ENCODE measurements around the gene TMEFF2.
A peak's percentile ranks its signal among the peaks of the same experiment; 100 is the strongest.

TMEFF2 gene

DNA sequence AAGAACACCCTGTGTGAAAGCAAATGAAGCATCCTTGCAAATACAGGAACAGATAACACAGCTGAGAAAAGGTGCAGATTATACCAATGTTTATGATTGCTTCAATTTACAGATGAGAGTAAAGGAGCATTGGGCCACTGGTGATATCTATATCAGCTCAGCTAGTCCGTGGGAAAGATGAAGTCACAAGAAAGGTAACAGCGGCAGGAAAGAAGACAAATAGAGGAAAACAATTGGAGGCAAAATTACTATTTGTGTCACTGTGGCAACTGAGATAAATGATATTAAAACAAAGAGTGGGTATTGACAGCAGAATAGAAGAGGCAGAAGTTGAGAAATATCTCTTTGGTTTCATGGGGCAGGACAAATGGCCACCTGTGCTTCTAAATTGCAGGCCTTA, 226.6 kb downstream of the TMEFF2 start:
- DNase-seq (ENCODE audit: low read depth in 3 of 3): no peak

DNA sequence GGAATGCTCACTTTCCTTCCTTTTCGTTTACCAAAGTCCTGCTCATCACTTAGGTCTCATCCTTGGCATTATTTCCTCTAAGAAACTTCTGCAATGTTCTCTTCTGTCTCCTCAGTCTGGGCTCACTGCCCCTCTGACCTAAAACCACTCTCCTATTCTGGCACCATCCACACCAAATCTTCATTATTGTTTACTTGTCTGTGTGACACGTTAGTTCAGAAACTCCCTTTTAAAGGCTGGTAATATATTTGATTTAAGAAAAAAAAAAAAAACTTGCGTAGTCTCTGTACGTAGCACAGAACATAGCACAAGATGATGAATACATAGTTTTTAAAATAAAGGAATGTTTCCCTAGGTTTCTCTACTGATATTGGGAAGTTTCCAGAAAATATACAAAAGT, 229.0 kb downstream of the TMEFF2 start:
- DNase-seq (ENCODE audit: low read depth in 3 of 3): no peak

DNA sequence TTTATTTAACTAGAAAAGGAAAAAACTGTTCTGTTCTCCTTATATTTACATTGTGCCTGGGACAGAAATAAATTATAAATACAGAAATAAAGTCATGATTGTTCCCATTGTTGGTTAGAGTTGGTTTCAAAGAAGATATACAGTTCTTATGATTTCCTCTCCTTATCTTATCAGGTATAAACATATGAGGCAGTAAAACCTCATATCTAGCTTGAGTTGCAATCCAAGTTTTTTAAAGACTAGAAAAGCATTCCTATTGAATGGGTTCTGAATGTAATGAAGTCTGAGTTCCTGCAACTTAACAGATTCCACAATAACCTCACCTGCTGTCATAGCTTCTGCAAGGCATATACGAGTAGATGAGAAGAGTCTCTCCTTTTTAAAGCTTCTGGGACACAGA, 233.2 kb downstream of the TMEFF2 start:
- no peak for DNase-seq (ENCODE audit: low read depth in 3 of 3)

DNA sequence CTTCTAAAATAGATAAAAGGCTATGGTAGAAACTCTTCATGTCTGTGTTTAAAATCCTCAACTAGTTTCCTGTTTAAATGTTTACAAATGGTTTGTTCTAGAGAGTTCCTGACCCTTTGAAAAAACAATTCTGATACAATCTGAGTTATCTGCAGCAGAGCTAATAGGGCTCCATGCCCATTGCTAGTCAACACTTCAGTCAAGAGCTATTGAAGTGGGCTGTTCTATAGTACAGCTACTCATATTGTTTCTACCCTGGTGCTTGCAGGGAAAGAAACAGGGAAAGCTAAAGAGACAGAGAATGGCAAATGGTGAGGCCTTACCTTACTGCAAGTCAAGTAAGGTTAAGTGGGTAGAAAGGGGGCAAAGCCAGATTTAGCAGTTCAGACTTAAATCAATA, 235.5 kb downstream of the TMEFF2 start:
- DNase-seq (ENCODE audit: low read depth in 3 of 3): no peak

DNA sequence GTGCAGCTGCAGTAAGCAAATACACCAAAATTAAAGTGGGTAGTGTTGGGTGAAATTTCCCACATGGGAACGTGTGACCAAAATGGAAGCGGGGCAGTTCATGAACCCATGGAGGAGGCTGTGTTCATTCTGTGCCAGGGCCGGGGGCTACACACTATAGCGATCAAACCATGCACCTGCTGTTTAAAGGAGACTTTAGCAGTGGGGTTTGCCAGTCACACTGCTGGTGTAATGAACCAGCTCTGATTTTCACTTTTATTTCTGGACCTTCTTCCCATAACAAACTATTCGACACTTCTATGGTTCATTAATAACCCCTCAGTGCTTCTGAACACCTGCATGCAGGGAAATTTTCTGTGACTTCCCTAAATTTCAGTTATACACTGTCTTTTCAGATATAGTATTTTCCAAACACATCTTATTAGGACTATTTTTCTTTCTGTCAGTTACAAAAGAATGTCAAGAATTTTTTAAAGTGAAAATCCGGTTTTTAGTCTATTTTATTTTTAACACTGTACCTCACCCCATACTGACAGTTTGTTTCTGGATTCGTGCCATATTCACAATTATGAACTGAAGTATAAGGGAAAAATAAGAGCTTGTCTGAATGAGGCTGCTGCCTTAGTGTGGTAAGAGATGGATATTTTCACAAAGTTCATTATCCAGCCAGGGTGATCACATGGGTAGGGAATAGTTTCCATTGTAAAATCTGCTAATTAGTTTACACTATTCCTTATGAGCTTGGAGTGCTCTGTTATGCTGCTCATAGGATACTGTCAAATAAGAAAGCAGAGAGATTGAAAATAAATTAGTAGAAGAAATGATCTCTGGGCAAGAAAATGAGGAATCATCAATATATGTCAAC, 236.5 kb downstream of the TMEFF2 start:
- DNase-seq (ENCODE audit: low read depth in 3 of 3): no peak

DNA sequence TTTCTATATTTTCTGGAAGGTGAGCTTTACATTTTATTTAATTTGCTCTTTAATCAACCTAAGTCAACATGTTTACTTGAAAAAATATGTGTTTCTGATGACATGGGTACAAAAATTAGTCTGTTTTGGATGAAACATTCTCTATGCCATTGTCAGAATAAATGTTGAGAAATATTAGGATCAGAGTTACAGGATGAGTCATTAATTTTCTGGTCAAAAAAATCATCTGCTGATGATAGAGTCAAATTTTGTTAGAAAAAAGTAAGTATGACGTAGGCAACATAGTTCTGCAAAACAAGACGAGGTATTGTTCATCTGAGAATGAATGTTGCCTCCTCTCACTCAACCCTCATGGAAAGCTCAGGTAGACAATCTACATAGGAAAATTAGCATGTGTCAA, 240.3 kb downstream of the TMEFF2 start:
- DNase-seq (ENCODE audit: low read depth in 3 of 3): no peak

DNA sequence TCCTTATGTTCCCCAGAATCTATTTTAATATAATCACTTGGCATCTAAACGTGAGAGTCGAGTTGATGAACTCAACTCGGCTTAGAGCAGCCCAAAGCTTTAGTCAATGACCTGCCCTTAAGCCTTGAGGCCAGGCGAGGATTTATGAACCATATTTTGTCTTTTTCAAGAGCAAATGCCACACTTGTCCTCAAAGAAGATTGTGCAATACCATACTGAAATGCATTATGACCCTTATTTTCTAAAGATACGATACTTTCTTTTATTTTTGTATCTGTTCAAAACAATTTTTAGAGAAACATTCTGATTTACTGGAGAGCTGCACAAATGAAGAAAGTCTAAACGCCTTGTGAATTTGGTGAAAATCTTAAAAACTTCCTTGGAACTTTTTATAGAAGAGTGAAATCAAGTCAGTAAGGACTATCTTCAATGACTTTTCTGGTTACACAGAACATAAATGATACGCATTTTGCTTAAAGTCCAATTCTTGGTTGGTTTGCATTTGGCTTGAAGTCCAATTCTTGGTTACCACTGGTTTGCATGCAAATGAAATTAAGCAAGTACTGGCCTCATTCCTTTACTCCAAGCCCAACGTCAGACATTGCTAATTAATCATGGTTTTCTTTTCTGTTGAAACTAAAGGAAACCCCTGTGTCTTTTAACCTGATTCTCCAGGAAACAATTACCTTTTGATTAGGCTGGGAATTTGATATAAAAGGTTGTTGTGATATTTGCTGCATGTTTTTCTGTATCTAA, 242.0 kb downstream of the TMEFF2 start:
- DNase-seq (ENCODE audit: low read depth in 3 of 3): no peak

GRCh38 chr2:191951832-191952231, 242.9 kb downstream of the TMEFF2 start:
- no peak for DNase-seq (ENCODE audit: low read depth in 3 of 3)

DNA sequence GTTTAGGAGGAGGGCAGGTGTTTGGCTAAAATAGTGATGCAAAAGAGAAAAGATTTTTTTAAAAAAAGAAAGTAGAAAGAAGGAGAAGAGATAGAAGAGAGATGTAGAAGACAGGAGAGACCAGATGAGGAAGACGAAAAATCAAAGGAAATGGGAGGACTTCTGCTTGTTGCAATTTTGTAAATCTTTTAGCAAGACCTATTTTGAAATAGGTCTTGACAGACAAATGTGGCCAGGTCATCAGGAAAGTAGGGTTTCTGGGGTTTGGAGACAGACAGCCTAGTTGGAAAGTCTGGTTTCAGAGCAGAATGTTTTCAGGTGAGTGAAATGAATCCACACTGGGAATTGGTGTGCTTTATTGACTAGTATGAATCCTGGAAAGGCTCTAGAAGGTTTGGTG, 243.4 kb downstream of the TMEFF2 start:
- no peak for DNase-seq (ENCODE audit: low read depth in 3 of 3)

GRCh38 chr2:191950132-191950874, 244.4 kb downstream of the TMEFF2 start:
- no peak for DNase-seq (ENCODE audit: low read depth in 3 of 3)

- DNase-seq (ENCODE audit: low read depth in 3 of 3): no peak
These were observed 247.5 kb downstream of the TMEFF2 start for GRCh38 chr2:191947235-191947634.

DNA sequence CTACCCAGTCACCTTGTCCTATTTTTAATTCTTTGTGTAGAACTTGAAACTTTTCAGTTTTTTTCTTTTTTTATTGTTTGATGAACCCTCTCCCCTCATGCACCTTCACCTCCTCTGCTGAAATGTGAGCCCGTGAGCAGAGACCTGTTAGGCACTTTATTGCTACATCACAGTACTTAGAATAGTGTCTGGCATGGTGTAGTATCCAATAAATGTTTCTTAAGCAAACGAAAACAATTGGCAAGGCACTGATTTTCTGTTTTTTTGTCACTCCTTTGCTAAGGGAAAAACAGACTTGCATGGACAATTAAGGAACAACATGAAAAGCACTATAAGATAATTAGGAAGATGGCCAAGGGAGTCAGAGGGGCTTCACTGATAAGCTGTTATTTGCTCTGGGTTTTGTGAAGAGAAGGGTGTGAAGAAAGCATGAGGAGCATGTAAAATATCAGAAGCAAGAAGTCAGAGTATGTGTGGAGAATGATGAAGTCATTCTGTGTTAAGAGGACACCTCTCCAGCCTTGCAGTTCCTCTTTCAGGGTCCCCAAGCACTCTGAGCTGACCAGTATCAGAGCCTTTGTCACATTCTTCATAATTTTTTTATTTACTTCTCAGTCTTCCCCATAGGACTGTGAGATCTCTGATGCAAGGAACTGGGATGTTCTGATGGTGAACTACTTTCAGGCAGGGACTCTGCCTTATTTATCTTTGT, 248.1 kb downstream of the TMEFF2 start:
- no peak for DNase-seq (ENCODE audit: low read depth in 3 of 3)

DNA sequence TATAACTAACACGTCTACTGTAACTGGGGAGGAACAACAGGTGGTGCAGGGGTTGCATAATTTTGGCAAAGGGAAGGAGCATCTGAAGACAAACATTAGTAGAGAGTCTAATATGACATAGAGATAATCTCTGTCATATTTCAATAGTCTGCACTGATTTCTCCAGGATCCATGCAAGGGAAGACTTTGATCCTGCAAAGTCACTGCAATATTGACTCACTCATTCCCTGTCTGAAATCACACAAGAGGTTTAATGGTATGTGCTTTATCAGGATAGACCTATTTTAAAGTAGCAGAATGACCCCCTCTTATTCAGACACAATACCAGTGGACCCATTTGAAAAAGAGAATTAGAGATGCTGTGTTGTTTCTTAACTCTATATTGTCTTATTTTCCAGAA, 249.1 kb downstream of the TMEFF2 start:
- DNase-seq (ENCODE audit: low read depth in 3 of 3): no peak

GRCh38 chr2:191942739-191943103, 252.0 kb downstream of the TMEFF2 start:
- no peak for DNase-seq (ENCODE audit: low read depth in 3 of 3)

DNA sequence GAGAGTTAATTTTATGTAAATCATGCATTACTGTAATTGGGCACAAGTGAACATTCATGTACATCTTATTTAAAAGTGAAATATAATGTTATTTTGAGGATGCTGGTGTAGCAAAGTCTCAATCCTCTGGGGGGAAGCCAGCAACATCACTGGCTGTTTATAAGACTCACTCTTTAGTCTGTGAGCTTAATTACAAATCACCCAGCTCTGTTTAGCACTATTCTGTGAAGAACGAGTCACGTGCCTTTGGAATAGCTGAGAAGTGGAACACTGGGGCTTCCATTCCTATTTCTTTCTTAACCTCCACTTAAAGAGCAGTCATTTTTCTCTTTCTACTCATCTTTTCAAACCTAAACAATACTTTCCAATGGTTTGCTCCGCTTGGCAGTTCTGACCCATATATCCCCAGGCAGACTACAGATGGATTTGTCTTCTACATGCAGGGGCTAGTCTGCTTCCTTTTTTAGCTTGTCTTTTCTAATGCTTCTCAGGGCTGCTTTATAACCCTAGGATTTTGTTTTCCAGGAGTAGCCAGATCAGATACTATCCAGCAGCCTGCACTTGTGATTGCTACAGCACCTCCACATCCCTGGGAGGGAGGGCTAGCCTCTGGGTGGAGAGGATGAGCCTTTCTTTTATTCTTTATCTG, 252.5 kb downstream of the TMEFF2 start:
- DNase-seq (ENCODE audit: low read depth in 3 of 3): no peak

DNA sequence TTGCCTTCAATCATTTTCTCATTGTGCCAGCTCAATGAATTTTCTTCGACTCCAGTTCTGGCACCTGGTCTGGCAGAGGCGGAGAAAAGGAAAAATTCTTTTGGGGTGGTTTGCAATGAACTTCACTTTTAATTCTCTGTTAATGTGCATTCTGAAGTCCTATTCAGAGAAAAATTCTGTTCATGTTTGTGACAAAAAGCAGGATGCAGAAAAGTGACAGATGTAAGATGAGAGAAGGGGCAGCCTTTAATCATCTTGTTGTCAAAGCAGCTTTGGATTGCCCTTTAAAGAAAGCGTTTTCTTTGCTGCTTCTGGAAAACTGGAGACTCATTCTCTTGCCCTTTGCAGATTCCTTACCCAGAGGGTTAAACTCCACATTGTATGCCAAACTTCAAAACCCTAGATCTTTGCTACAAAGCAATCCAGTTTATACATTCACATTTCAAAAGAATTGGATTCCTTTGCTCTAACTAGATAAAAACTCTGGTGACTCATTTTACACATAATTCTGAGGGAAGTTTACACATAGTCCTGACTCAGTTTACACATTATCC, 253.3 kb downstream of the TMEFF2 start:
- no peak for DNase-seq (ENCODE audit: low read depth in 3 of 3)

- DNase-seq (ENCODE audit: low read depth in 3 of 3): no peak
These were observed 256.0 kb downstream of the TMEFF2 start for GRCh38 chr2:191938779-191939178.

- DNase-seq (ENCODE audit: low read depth in 3 of 3): no peak
These were observed 257.8 kb downstream of the TMEFF2 start for GRCh38 chr2:191936882-191937405.

DNA sequence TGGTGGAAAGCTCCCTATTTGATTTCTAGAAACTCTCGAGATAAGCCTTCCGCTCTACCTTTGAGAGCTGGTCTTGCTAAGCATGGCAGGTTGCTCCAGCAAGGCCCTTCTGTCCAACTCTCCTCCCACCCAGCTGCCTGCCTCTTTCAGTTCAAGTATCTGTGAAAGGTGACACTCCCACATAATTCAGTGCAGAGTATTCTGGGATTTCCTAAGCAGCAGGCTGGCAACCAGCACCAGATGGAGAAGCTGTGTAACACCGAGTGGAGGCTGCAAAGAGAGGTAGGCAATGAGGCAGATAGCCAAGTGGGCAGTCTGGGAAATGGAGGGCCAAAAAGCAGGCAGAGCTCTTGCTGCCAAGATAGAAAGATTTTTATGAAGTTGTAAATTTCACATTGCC, 259.5 kb downstream of the TMEFF2 start:
- DNase-seq (ENCODE audit: low read depth in 3 of 3): no peak

- DNase-seq (ENCODE audit: low read depth in 3 of 3): peak in 1 of 3 donors; percentile 21
These were observed 261.2 kb downstream of the TMEFF2 start for GRCh38 chr2:191933307-191934105.
